Adrenal gland (tissue), 12 donors: Measurements from ENCODE around the gene C6orf89. TPM values are rescaled to one million over a fixed set of nuclear protein-coding genes. Genes with fewer than 3 reads are reported as not detected.

Experiments
- DNase-seq, 7 donors: peaks; one replicate each; pipeline ENCODE4 v3.0.0-alpha.2; 2019 to 2020
- H3K27ac ChIP-seq, 5 donors: fragments of 200-600 bp; sonication (generic) in 4 of 5; 1 replicate in 3 of 5; 2 replicates in 2 of 5; pipeline versions ENCODE4 v1.5.1 to v1.8.0; 2016 to 2020; ENCODE audit warnings: mild to moderate bottlenecking in 1 of 5
- H3K27me3 ChIP-seq: fragments of 200-600 bp; 2 replicates; pipeline ENCODE4 v1.8.0; 2021
- H3K36me3 ChIP-seq, 2 donors: fragments of 200-600 bp; replicated peaks in 1 of 2; 1 replicate in 1 of 2; 2 replicates in 1 of 2; pipeline versions ENCODE4 v1.5.1 to v1.8.0; 2018 to 2022
- H3K4me1 ChIP-seq, 2 donors: fragments of 200-600 bp; replicated peaks in 1 of 2; 1 replicate in 1 of 2; 2 replicates in 1 of 2; pipeline versions ENCODE4 v1.5.1 to v1.8.0; 2018 to 2021
- H3K4me3 ChIP-seq, 4 donors: fragments of 200-600 bp; sonication (generic) in 3 of 4; one replicate each; pipeline ENCODE4 v1.5.1; 2016 to 2018
- H3K9me3 ChIP-seq, 3 donors: fragments of 200-600 bp; sonication (generic) in 1 of 3; replicated peaks in 1 of 3; 1 replicate in 2 of 3; 2 replicates in 1 of 3; pipeline versions ENCODE4 v1.5.1 to v1.8.0; 2016 to 2021
- CTCF ChIP-seq, 6 experiments: fragments of 450-650 bp in 4 of 6; fragments of 200-600 bp in 2 of 6; sonication (generic) in 1 of 6; IDR thresholded peaks; 1 replicate in 5 of 6; 2 replicates in 1 of 6; pipeline versions ENCODE4 v1.5.1 to v1.8.0; 2016 to 2021; ENCODE audit warnings: antibody characterized with exemption in 6 of 6, mild to moderate bottlenecking in 2 of 6, moderate library complexity in 1 of 6
- POLR2A ChIP-seq, 2 donors: fragments of 450-650 bp; IDR thresholded peaks; one replicate each; pipeline ENCODE4 v1.6.1; 2017; ENCODE audit warnings: antibody characterized with exemption in 2 of 2, mild to moderate bottlenecking in 2 of 2, moderate library complexity in 1 of 2
- WGBS, 4 donors: extraction: QIAGEN DNeasy Blood & Tissue Kit in 2 of 4; methylation state at CpG; one replicate each; pipeline versions ENCODE4 v1.1.5 to v1.1.7; 2013 to 2017; 5-methylcytosine and 5-hydroxymethylcytosine counted together
- intact Hi-C, 2 donors: fragments of 100-400 bp; cut with DNase I; formaldehyde crosslinking; loops; one replicate each; pipeline versions ENCODE4 v1.14.1 to v1.15.0; 2022 to 2023
- polyA plus RNA-seq, 3 donors: library from polyadenylated mRNA; stranded (reverse); fragments of 200-250 nt in 2 of 3; fragments of 350-450 nt in 1 of 3; fragmentation: Illumina TruSeq in 1 of 3; extraction: RNeasy Lipid Tissue Mini Kit (QIAGEN cat#74804) in 1 of 3; gene quantifications; one replicate each; pipeline ENCODE4 v1.2.3, GENCODE V29; 2013 to 2014
- total RNA-seq, 9 donors: library from RNA; depleted of rRNA in 4 of 9; stranded (reverse); fragments of >200 nt in 4 of 9; fragments of 120-200 nt in 1 of 9; fragmentation: NEBNext Ultra II Directional in 1 of 9; extraction: Animal tissue kit (Norgen Biotek cat#: 25700) in 1 of 9; gene quantifications; one replicate each; pipeline versions ENCODE4 v1.1.0 to v1.2.4, GENCODE V29; 2013 to 2023
- donor health status: healthy with polysubstance abuse.
- donor health status: Bipolar disorder and iron deficiency.
- donor health status: DM: yes; HTN: yes; CAD: no.
- donor health status: DM: no; HTN: no; CAD: no.
- donor health status: DM: no; HTN: no; CAD: no.
- donor health status: DM: yes; HTN: yes; CAD: no.

The C6orf89 gene
- total and polyA plus RNA-seq, 12 donors: 17.5 to 107 (median 75.7) TPM

GRCh38 chr6:36873115-36873514 is 12.6 kb upstream of the C6orf89 start:
- intact Hi-C loops: no loop called here
- WGBS, 4 donors: 70 to 97% (median 90%) methylated on average over 1 of the region's 1 CpG
- no peak overlapping the region for H3K4me3 ChIP-seq

GRCh38 chr6:36873612-36874442 is 11.9 kb upstream of the C6orf89 start:
- no peaks in the 10 kb centered on the region for H3K9me3 ChIP-seq
- TF ChIP-seq POLR2A (IDR thresholded peaks at IDR 0.05) (no peak), CTCF (IDR thresholded peaks at IDR 0.05) (no peak)
- peak in 3 of 7 donors; percentile 35 to 76 (median 73) for DNase-seq
- no peaks in the 10 kb centered on the region for H3K27me3 ChIP-seq
- peaks cover 5 to 19% of the 10 kb centered on the region in 2 donors for H3K4me1 ChIP-seq
- H3K4me3 ChIP-seq: peak overlapping the region; percentile 77 to 88 (median 86)
- H3K27ac ChIP-seq: peak overlapping the region in 3 of 5 donors; percentile 86 to 95 (median 86)
- intact Hi-C loops: no loop called here
- 9 to 14% (median 12%) methylated on average over 11 of the region's 11 CpGs for WGBS, 4 donors
- peaks cover 0 to 11% of the 10 kb centered on the region in 2 donors for H3K36me3 ChIP-seq

More at GRCh38 chr6:36873115-36873514, 12.6 kb upstream of the C6orf89 start:
- peaks cover 0 to 11% of the 10 kb centered on the region in 2 donors for H3K36me3 ChIP-seq
- no peaks in the 10 kb centered on the region for H3K27me3 ChIP-seq
- TF ChIP-seq POLR2A (IDR thresholded peaks at IDR 0.05): no peak
- TF ChIP-seq CTCF (IDR thresholded peaks at IDR 0.05): no peak
- H3K4me1 ChIP-seq: peaks cover 5 to 19% of the 10 kb centered on the region in 2 donors
- DNase-seq: no peak
- no peaks in the 10 kb centered on the region for H3K9me3 ChIP-seq
- no peak overlapping the region for H3K27ac ChIP-seq

- Histone ChIP-seq H3K9me3 (no peaks in the 10 kb centered on the region), H3K36me3 (peaks cover 0 to 11% of the 10 kb centered on the region in 2 donors), H3K27ac (peak within 1 kb of the TSS; percentile 61 to 95 (median 86)), H3K4me1 (peaks cover 5 to 19% of the 10 kb centered on the region in 2 donors), H3K4me3 (peak within 1 kb of the TSS; percentile 77 to 88 (median 86)), H3K27me3 (no peaks in the 10 kb centered on the region)
- DNase-seq: peak; percentile 79 to 93 (median 86)
- intact Hi-C loops: no loop called here
- TF ChIP-seq POLR2A (IDR thresholded peaks at IDR 0.05) (peak in 1 of 2 donors; percentile 88), CTCF (IDR thresholded peaks at IDR 0.05) (peak in 3 of 6 experiments; percentile 9 to 14 (median 11))
- WGBS, 4 donors: 0 to 1% (median 0%) methylated on average over 22 to 54 of the region's 54 CpGs
Measured at GRCh38 chr6:36874443-36875249, 11.1 kb upstream of the C6orf89 start, which contains the start of gene PPIL1. Gene PPIL1 (minus strand): TSS chr6:36874803. CDS start chr6:36874772, 31 bp downstream.

- Histone ChIP-seq H3K4me1 (peaks cover 5 to 19% of the 10 kb centered on the region in 2 donors), H3K4me3 (peak overlapping the region in 3 of 4 donors; percentile 77 to 88 (median 85)), H3K9me3 (no peaks in the 10 kb centered on the region), H3K36me3 (peaks cover 0 to 11% of the 10 kb centered on the region in 2 donors), H3K27ac (peak overlapping the region in 4 of 5 donors; percentile 82 to 95 (median 86)), H3K27me3 (no peaks in the 10 kb centered on the region)
- no peak for TF ChIP-seq CTCF (IDR thresholded peaks at IDR 0.05)
- no peak for TF ChIP-seq POLR2A (IDR thresholded peaks at IDR 0.05)
- WGBS, 4 donors: 34 to 39% (median 39%) methylated on average over 6 of the region's 6 CpGs
- no peak for DNase-seq
- intact Hi-C loops: no loop called here
Measured at GRCh38 chr6:36875250-36875633, 10.5 kb upstream of the C6orf89 start.
